Measurements from ENCODE around the gene NCOA6.

The NCOA6 gene

GRCh38 chr20:34815636-34816035 is 9.8 kb downstream of the NCOA6 start:
- TF ChIP-seq GATA3 (IDR thresholded peaks at IDR 0.05; ENCODE audit: low read depth, low read length) (no peak), GATA2 (IDR thresholded peaks at IDR 0.05; ENCODE audit: low read depth, low read length) (no peak)

- TF ChIP-seq GATA2 (IDR thresholded peaks at IDR 0.05; ENCODE audit: low read depth, low read length): no peak
- TF ChIP-seq GATA3 (IDR thresholded peaks at IDR 0.05; ENCODE audit: low read depth, low read length): no peak
Observed at GRCh38 chr20:34808583-34808982, 16.9 kb downstream of the NCOA6 start.

- TF ChIP-seq GATA2 (IDR thresholded peaks at IDR 0.05; ENCODE audit: low read depth, low read length): no peak
- TF ChIP-seq GATA3 (IDR thresholded peaks at IDR 0.05; ENCODE audit: low read depth, low read length): no peak
Observed at GRCh38 chr20:34806255-34806654, 19.2 kb downstream of the NCOA6 start.

- TF ChIP-seq GATA3 (IDR thresholded peaks at IDR 0.05; ENCODE audit: low read depth, low read length): no peak
- TF ChIP-seq GATA2 (IDR thresholded peaks at IDR 0.05; ENCODE audit: low read depth, low read length): no peak
Observed at GRCh38 chr20:34798871-34799270, 26.6 kb downstream of the NCOA6 start.

GRCh38 chr20:34798328-34798727 is 27.1 kb downstream of the NCOA6 start:
- TF ChIP-seq GATA2 (IDR thresholded peaks at IDR 0.05; ENCODE audit: low read depth, low read length): no peak
- TF ChIP-seq GATA3 (IDR thresholded peaks at IDR 0.05; ENCODE audit: low read depth, low read length): no peak

- TF ChIP-seq GATA2 (IDR thresholded peaks at IDR 0.05; ENCODE audit: low read depth, low read length): no peak
- no peak for TF ChIP-seq GATA3 (IDR thresholded peaks at IDR 0.05; ENCODE audit: low read depth, low read length)
Observed at GRCh38 chr20:34797012-34797995, 28.1 kb downstream of the NCOA6 start.

- no peak for TF ChIP-seq GATA2 (IDR thresholded peaks at IDR 0.05; ENCODE audit: low read depth, low read length)
- TF ChIP-seq GATA3 (IDR thresholded peaks at IDR 0.05; ENCODE audit: low read depth, low read length): no peak
Observed at GRCh38 chr20:34794006-34794585, 31.4 kb downstream of the NCOA6 start.

GRCh38 chr20:34792687-34793363 is 32.6 kb downstream of the NCOA6 start:
- TF ChIP-seq GATA2 (IDR thresholded peaks at IDR 0.05; ENCODE audit: low read depth, low read length) (no peak), GATA3 (IDR thresholded peaks at IDR 0.05; ENCODE audit: low read depth, low read length) (no peak)

- TF ChIP-seq GATA3 (IDR thresholded peaks at IDR 0.05; ENCODE audit: low read depth, low read length) (no peak), GATA2 (IDR thresholded peaks at IDR 0.05; ENCODE audit: low read depth, low read length) (no peak)
Observed at GRCh38 chr20:34791289-34792020, 34.0 kb downstream of the NCOA6 start.

- no peak for TF ChIP-seq GATA3 (IDR thresholded peaks at IDR 0.05; ENCODE audit: low read depth, low read length)
- no peak for TF ChIP-seq GATA2 (IDR thresholded peaks at IDR 0.05; ENCODE audit: low read depth, low read length)
Observed at GRCh38 chr20:34781220-34781619, 44.2 kb downstream of the NCOA6 start.

- TF ChIP-seq GATA3 (IDR thresholded peaks at IDR 0.05; ENCODE audit: low read depth, low read length): no peak
- no peak for TF ChIP-seq GATA2 (IDR thresholded peaks at IDR 0.05; ENCODE audit: low read depth, low read length)
Observed at GRCh38 chr20:34776177-34776576, 49.3 kb downstream of the NCOA6 start.

GRCh38 chr20:34774886-34775285 is 50.6 kb downstream of the NCOA6 start:
- TF ChIP-seq GATA3 (IDR thresholded peaks at IDR 0.05; ENCODE audit: low read depth, low read length): no peak
- no peak for TF ChIP-seq GATA2 (IDR thresholded peaks at IDR 0.05; ENCODE audit: low read depth, low read length)

- TF ChIP-seq GATA3 (IDR thresholded peaks at IDR 0.05; ENCODE audit: low read depth, low read length): no peak
- TF ChIP-seq GATA2 (IDR thresholded peaks at IDR 0.05; ENCODE audit: low read depth, low read length): no peak
Observed at GRCh38 chr20:34774449-34774848, 51.0 kb downstream of the NCOA6 start.

- TF ChIP-seq GATA3 (IDR thresholded peaks at IDR 0.05; ENCODE audit: low read depth, low read length): no peak
- TF ChIP-seq GATA2 (IDR thresholded peaks at IDR 0.05; ENCODE audit: low read depth, low read length): no peak
Observed at GRCh38 chr20:34773726-34774125, 51.7 kb downstream of the NCOA6 start.
